Loucy (cell line): ENCODE data around the gene IL1R2.

Experiments used
- CTCF ChIP-seq: fragments of 200-600 bp; sonication (generic); conservative IDR thresholded peaks from 2 replicates; pipeline ENCODE4 v1.5.1; 2014; ENCODE audit warnings: mild to moderate bottlenecking, antibody characterized with exemption, low read length
- EZH2phosphoT487 ChIP-seq: fragments of 200-600 bp; IDR thresholded peaks from 2 replicates; pipeline ENCODE4 v1.6.1; 2018; ENCODE audit warnings: antibody characterized with exemption, mild to moderate bottlenecking, moderate library complexity, borderline replicate concordance

- TF ChIP-seq CTCF (no peak), EZH2phosphoT487 (no peak)
Measured at GRCh38 chr2:102016399-102016955, 24.7 kb downstream of the IL1R2 start.
